Measurements from ENCODE around the gene SNN. TPM values are rescaled to one million over a fixed set of nuclear protein-coding genes. Genes with fewer than 3 reads are reported as not detected.

SNN gene
- total and polyA plus RNA-seq, 2 of the 8 experiments (the other 6 are each of a cell fraction or from before 2014, with no cell fraction given), result 37.4 to 66.9 TPM

DNA sequence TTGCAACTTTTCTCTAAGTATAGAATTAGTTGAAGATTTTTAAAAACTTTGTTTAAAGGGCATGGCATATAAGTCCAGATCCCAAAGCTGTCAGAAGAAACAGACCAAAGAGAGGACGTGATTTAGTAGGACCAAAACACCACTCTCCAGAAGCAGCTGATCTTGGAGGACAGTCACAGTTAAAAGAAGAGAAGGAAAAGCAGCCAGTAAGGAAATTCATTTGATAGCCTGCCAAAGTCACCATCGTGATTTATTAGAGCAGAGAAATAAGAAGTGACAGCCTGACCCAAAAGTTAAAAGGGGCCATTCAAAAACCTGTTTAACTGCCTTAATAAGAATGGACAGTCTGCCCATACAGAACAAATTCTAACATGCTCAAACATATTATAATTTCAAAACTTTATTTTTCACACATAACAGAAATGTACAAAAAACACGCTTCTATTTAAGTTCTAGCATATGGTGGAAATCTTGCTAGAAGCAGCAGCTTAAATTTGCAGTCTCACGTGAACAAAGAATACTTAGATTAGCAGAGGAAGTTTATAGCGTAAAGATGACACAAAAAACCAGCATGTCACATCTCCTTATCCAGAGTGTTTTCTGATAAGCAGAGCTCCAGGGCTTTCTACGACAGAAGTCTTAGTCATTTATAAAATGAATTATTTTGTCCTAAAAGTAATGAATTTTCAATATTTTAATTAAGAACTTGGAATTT is 37.2 kb downstream of the SNN start:
- no peaks in the 10 kb centered on the region for H3K79me2 ChIP-seq (ENCODE audit: control insufficient read depth in 1 of 2, insufficient read depth in 2 of 2, low read length in 2 of 2)
- no peak overlapping the region for H2BK12ac ChIP-seq (ENCODE audit: low read depth, low read length)
- ChIA-PET CTCF (ENCODE audit: partially characterized antibody) (interaction anchor here (1.9 to 2.1 kb wide), 2 partner anchors 9 to 14 kb away, joined by 5 to 9 read pairs; no protein-coding TSS in a partner anchor), POLR2A (ENCODE audit: partially characterized antibody) (interaction anchor here (1.0 kb wide), 1 partner anchor 27 kb away, joined by 3 read pairs; no protein-coding TSS in a partner anchor)
- peaks cover 0 to 5% of the 10 kb centered on the region in 2 experiments for H4K20me1 ChIP-seq (replicated peaks in 1 of 2; ENCODE audit: control insufficient read depth in 1 of 2, insufficient read depth in 2 of 2, low read length in 2 of 2)
- DNase-seq (ENCODE audit: low read depth in 1 of 2, low spot score in 2 of 2), result no peak
- H3K27me3 ChIP-seq (replicated peaks in 1 of 4; ENCODE audit: control insufficient read depth in 3 of 4, extremely low read depth in 1 of 4, insufficient read depth in 3 of 4, low read length in 3 of 4), result no peaks in the 10 kb centered on the region
- no peak for FAIRE-seq
- no peaks in the 10 kb centered on the region for H3K4me1 ChIP-seq (replicated peaks in 1 of 4; ENCODE audit: control insufficient read depth in 3 of 4, insufficient read depth in 4 of 4, low read length in 3 of 4)
- H3K23ac ChIP-seq (ENCODE audit: insufficient read length), result no peak overlapping the region
- H3K36me3 ChIP-seq (ENCODE audit: control insufficient read depth in 2 of 4, insufficient read depth in 4 of 4, low read length in 3 of 4), result no peaks in the 10 kb centered on the region; a peak in 2 of 8 replicates
- no peak overlapping the region for H3K14ac ChIP-seq (ENCODE audit: insufficient read length)
- H2BK20ac ChIP-seq (ENCODE audit: low read length), result no peak overlapping the region
- H3K9ac ChIP-seq (replicated peaks in 1 of 4; ENCODE audit: extremely low read depth in 1 of 4, low read depth in 3 of 4, low read length in 3 of 4), result no peak overlapping the region
- no peak overlapping the region for H4K8ac ChIP-seq (ENCODE audit: extremely low read depth, insufficient read depth, low read length)
- H3K27ac ChIP-seq (ENCODE audit: low read depth, low read length), result no peak overlapping the region
- no peak overlapping the region for H2AK5ac ChIP-seq (ENCODE audit: low read depth, low read length)
- no peaks in the 10 kb centered on the region for H3K9me3 ChIP-seq (ENCODE audit: insufficient read depth in 2 of 2, low read depth in 1 of 2, low read length in 1 of 2)
- H2BK5ac ChIP-seq (ENCODE audit: low read depth, low read length), result no peak overlapping the region
- H4K91ac ChIP-seq (replicated peaks; ENCODE audit: insufficient read length, low read length), result no peak overlapping the region
- no peak overlapping the region for H3K18ac ChIP-seq (ENCODE audit: extremely low read depth, low read length)
- no peaks in the 10 kb centered on the region; the same call in 1 of the 2 replicates for H3K23me2 ChIP-seq (ENCODE audit: low read depth, low read length)
- H3K4me3 ChIP-seq (ENCODE audit: extremely low read depth in 1 of 4, insufficient read depth in 2 of 4, low read depth in 3 of 4, low read length in 4 of 4), result no peak overlapping the region
- no peak overlapping the region for H4K5ac ChIP-seq (ENCODE audit: insufficient read length, low read depth, low read length)
- H3K56ac ChIP-seq (replicated peaks; ENCODE audit: insufficient read length, low read depth, low read length), result no peak overlapping the region
- H3K4me2 ChIP-seq (ENCODE audit: insufficient read depth in 1 of 2, low read depth in 2 of 2, low read length in 2 of 2), result no peak overlapping the region
- H3K79me1 ChIP-seq (ENCODE audit: low read depth, low read length), result no peaks in the 10 kb centered on the region; the same call in 1 of the 2 replicates
- H3K4ac ChIP-seq (replicated peaks; ENCODE audit: insufficient read length, low read depth, low read length), result no peak overlapping the region
- no peak overlapping the region for H2AFZ ChIP-seq (ENCODE audit: low read length)
- WGBS, 2 experiments (ENCODE audit: extremely low coverage in 1 of 2, insufficient coverage in 1 of 2, insufficient read length in 1 of 2, insufficient replicate concordance in 2 of 2, low coverage in 1 of 2, low lambda C conversion rate in 2 of 2, missing lambda C conversion rate in 1 of 2), result 93 to 100% methylated on average over 1 to 6 of the region's 6 CpGs
- H2BK120ac ChIP-seq (replicated peaks; ENCODE audit: low read depth, low read length), result no peak overlapping the region
- H2BK15ac ChIP-seq (ENCODE audit: low read length), result no peak overlapping the region
- TF ChIP-seq TEAD4 (IDR thresholded peaks at IDR 0.05; ENCODE audit: low read depth, low read length) (no peak), ZNF274 (IDR thresholded peaks at IDR 0.05; ENCODE audit: borderline replicate concordance, extremely low read depth, low read length) (no peak), SIRT6 (IDR thresholded peaks at IDR 0.05; ENCODE audit: low read length) (no peak), CTCF (IDR thresholded peaks at IDR 0.05; ENCODE audit: control extremely low read depth in 1 of 3, insufficient read depth in 1 of 3, low read depth in 1 of 3, low read length in 3 of 3) (no peak), YY1 (IDR thresholded peaks at IDR 0.05; ENCODE audit: low read depth, low read length) (no peak), TCF12 (IDR thresholded peaks at IDR 0.05; ENCODE audit: low read depth, low read length) (no peak), NANOG (IDR thresholded peaks at IDR 0.05; ENCODE audit: insufficient read depth, low read depth, low read length, poor library complexity, severe bottlenecking) (no peak)
